GM12892 (cell line): ENCODE data around the gene VIL1.

Source experiments
- POLR2A ChIP-seq: IDR thresholded peaks from 2 replicates; pipeline ENCODE4 v1.6.1; 2011; ENCODE audit warnings: low read depth, low read length, control low read depth
- POLR2AphosphoS5 ChIP-seq: IDR thresholded peaks from 2 replicates; pipeline ENCODE4 v1.6.1; 2011; ENCODE audit warnings: low read depth, low read length, control low read depth
- TAF1 ChIP-seq: IDR thresholded peaks from 2 replicates; pipeline ENCODE4 v1.6.1; 2011; ENCODE audit warnings: low read depth, mild to moderate bottlenecking, control low read depth, low read length, borderline replicate concordance

GRCh38 chr2:218400167-218400929, 18.6 kb upstream of the VIL1 start:
- TF ChIP-seq POLR2AphosphoS5 (no peak), POLR2A (no peak; the same call in 1 of the 2 replicates), TAF1 (no peak)
